ENCODE measurements around the gene SERINC5.

DNA sequence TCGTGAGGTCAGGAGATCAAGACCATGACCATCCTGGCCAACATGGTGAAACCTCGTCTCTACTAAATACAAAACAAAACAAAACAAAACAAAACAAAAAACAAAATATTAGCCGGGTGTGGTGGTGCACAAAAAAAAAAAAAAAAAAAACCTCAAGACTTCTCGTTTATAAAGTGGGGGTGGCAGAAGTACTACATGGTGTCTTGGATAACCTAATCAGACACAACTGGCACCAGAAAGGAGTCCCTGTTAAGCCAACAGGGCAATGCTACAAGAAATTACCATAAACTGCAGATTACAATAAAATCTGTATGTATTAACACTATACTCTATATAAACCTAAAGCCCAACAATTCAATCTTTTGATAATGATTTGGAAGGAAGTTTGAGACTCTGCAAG lies 50.0 kb downstream of the SERINC5 start:
- TF ChIP-seq RAD21 (IDR thresholded peaks at IDR 0.05; ENCODE audit: low read length) (no peak), RFX5 (IDR thresholded peaks at IDR 0.05; ENCODE audit: low read length) (no peak), JUND (IDR thresholded peaks at IDR 0.05) (no peak), EZH2phosphoT487 (IDR thresholded peaks at IDR 0.05; ENCODE audit: borderline replicate concordance, low read depth) (no peak), EP300 (IDR thresholded peaks at IDR 0.05; ENCODE audit: borderline replicate concordance in 1 of 2, low read depth in 1 of 2, low read length in 1 of 2) (no peak), TEAD4 (IDR thresholded peaks at IDR 0.05; ENCODE audit: borderline replicate concordance, insufficient read depth) (no peak), POLR2AphosphoS5 (IDR thresholded peaks at IDR 0.05; ENCODE audit: low read depth, low read length) (no peak), RXRA (IDR thresholded peaks at IDR 0.05; ENCODE audit: borderline replicate concordance, low read depth) (no peak)
- TF ChIP-seq, protein P1, sequence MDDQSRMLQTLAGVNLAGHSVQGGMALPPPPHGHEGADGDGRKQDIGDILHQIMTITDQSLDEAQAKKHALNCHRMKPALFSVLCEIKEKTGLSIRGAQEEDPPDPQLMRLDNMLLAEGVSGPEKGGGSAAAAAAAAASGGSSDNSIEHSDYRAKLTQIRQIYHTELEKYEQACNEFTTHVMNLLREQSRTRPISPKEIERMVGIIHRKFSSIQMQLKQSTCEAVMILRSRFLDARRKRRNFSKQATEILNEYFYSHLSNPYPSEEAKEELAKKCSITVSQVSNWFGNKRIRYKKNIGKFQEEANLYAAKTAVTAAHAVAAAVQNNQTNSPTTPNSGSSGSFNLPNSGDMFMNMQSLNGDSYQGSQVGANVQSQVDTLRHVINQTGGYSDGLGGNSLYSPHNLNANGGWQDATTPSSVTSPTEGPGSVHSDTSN (IDR thresholded peaks at IDR 0.05), result no peak
- TF ChIP-seq, protein P2, sequence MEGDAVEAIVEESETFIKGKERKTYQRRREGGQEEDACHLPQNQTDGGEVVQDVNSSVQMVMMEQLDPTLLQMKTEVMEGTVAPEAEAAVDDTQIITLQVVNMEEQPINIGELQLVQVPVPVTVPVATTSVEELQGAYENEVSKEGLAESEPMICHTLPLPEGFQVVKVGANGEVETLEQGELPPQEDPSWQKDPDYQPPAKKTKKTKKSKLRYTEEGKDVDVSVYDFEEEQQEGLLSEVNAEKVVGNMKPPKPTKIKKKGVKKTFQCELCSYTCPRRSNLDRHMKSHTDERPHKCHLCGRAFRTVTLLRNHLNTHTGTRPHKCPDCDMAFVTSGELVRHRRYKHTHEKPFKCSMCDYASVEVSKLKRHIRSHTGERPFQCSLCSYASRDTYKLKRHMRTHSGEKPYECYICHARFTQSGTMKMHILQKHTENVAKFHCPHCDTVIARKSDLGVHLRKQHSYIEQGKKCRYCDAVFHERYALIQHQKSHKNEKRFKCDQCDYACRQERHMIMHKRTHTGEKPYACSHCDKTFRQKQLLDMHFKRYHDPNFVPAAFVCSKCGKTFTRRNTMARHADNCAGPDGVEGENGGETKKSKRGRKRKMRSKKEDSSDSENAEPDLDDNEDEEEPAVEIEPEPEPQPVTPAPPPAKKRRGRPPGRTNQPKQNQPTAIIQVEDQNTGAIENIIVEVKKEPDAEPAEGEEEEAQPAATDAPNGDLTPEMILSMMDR (IDR thresholded peaks at IDR 0.05), result no peak
- TF ChIP-seq, protein P3, sequence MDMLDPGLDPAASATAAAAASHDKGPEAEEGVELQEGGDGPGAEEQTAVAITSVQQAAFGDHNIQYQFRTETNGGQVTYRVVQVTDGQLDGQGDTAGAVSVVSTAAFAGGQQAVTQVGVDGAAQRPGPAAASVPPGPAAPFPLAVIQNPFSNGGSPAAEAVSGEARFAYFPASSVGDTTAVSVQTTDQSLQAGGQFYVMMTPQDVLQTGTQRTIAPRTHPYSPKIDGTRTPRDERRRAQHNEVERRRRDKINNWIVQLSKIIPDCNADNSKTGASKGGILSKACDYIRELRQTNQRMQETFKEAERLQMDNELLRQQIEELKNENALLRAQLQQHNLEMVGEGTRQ (IDR thresholded peaks at IDR 0.05; ENCODE audit: borderline replicate concordance, low read depth, low read length), result no peak
- TF ChIP-seq, protein P4, sequence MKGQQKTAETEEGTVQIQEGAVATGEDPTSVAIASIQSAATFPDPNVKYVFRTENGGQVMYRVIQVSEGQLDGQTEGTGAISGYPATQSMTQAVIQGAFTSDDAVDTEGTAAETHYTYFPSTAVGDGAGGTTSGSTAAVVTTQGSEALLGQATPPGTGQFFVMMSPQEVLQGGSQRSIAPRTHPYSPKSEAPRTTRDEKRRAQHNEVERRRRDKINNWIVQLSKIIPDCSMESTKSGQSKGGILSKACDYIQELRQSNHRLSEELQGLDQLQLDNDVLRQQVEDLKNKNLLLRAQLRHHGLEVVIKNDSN (IDR thresholded peaks at IDR 0.05; ENCODE audit: borderline replicate concordance, low read depth), result no peak
- TF ChIP-seq, protein P5, sequence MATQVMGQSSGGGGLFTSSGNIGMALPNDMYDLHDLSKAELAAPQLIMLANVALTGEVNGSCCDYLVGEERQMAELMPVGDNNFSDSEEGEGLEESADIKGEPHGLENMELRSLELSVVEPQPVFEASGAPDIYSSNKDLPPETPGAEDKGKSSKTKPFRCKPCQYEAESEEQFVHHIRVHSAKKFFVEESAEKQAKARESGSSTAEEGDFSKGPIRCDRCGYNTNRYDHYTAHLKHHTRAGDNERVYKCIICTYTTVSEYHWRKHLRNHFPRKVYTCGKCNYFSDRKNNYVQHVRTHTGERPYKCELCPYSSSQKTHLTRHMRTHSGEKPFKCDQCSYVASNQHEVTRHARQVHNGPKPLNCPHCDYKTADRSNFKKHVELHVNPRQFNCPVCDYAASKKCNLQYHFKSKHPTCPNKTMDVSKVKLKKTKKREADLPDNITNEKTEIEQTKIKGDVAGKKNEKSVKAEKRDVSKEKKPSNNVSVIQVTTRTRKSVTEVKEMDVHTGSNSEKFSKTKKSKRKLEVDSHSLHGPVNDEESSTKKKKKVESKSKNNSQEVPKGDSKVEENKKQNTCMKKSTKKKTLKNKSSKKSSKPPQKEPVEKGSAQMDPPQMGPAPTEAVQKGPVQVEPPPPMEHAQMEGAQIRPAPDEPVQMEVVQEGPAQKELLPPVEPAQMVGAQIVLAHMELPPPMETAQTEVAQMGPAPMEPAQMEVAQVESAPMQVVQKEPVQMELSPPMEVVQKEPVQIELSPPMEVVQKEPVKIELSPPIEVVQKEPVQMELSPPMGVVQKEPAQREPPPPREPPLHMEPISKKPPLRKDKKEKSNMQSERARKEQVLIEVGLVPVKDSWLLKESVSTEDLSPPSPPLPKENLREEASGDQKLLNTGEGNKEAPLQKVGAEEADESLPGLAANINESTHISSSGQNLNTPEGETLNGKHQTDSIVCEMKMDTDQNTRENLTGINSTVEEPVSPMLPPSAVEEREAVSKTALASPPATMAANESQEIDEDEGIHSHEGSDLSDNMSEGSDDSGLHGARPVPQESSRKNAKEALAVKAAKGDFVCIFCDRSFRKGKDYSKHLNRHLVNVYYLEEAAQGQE (IDR thresholded peaks at IDR 0.05; ENCODE audit: low read depth, low read length), result no peak
- TF ChIP-seq, protein P6, sequence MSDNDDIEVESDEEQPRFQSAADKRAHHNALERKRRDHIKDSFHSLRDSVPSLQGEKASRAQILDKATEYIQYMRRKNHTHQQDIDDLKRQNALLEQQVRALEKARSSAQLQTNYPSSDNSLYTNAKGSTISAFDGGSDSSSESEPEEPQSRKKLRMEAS (IDR thresholded peaks at IDR 0.05; ENCODE audit: low read depth), result no peak
